ENCODE measurements around the gene SLC2A4RG. TPM values are rescaled to one million over a fixed set of nuclear protein-coding genes. Genes with fewer than 3 reads are reported as not detected.

The SLC2A4RG gene
- total RNA-seq, 1 experiment from 2014 or later, result 121 TPM

GRCh38 chr20:63707558-63708300 is 31.8 kb upstream of the SLC2A4RG start, which contains the start of the genes ARFRP1 and ZGPAT:
Gene ARFRP1 (minus strand): TSS chr20:63707976. CDS start chr20:63707091, 885 bp downstream.
Gene ZGPAT (plus strand): TSS chr20:63708039. CDS start chr20:63708581, 542 bp downstream.
- Histone ChIP-seq H3K9me2 (ENCODE audit: insufficient read depth) (no peaks in the 10 kb centered on the region), H4K20me1 (ENCODE audit: insufficient read depth) (no peaks in the 10 kb centered on the region), H3K27me3 (ENCODE audit: insufficient read depth, low read length) (no peaks in the 10 kb centered on the region), H3K36me3 (ENCODE audit: control insufficient read depth in 1 of 2, insufficient read depth in 2 of 2, low read length in 2 of 2) (peaks cover 14 to 46% of the 10 kb centered on the region in 2 experiments), H3K4me3 (replicated peaks in 1 of 2; ENCODE audit: low read depth in 1 of 2, low read length in 2 of 2) (peak within 1 kb of the TSS; percentile 85 to 96), H2AFZ (ENCODE audit: low read depth, low read length, poor library complexity, severe bottlenecking) (no peak within 1 kb of the TSS), H3K79me2 (ENCODE audit: insufficient read depth, low read length) (peaks cover 75% of the 10 kb centered on the region), H3K27ac (ENCODE audit: low read depth, low read length) (peak within 1 kb of the TSS; percentile 95), H3K4me2 (ENCODE audit: low read length) (peak within 1 kb of the TSS; percentile 95), H3K9ac (ENCODE audit: low read length) (peak within 1 kb of the TSS; percentile 96), H3K4me1 (ENCODE audit: control insufficient read depth in 1 of 2, insufficient read depth in 2 of 2, low read length in 2 of 2) (peaks cover 13 to 23% of the 10 kb centered on the region in 2 experiments), H3K9me3 (ENCODE audit: control insufficient read depth in 1 of 2, insufficient read depth in 1 of 2, low read depth in 1 of 2, low read length in 2 of 2) (0 out of 4 replicates have a peak, but pooled peaks cover 0 to 6% of the 10 kb centered on the region in 2 experiments)
- DNase-seq (ENCODE audit: low read depth, low spot score) (peak; percentile 47), ATAC-seq (peak; percentile 85)
- ChIA-PET CTCF (interaction anchor here (0.8 to 1.7 kb wide), 8 partner anchors 9 to 273 kb away, joined by 3 to 9 read pairs (median 4); partner anchors contain the start of genes PRPF6 and TPD52L2), POLR2A (interaction anchor here (0.6 to 2.2 kb wide), 6 partner anchors 9 to 158 kb away, joined by 3 to 15 read pairs (median 4); partner anchors contain the start of gene TPD52L2), RAD21 (ENCODE audit: low non-redundant PET in 1 of 2, low total read pairs in 2 of 2, uncharacterized antibody in 2 of 2, unreplicated experiment in 2 of 2) (interaction anchor here in 1 of 2 experiments (1.0 kb wide), 1 partner anchor 157 kb away, joined by 4 read pairs; the partner anchor contains the start of gene TPD52L2)
- intact Hi-C loops (cut with micrococcal nuclease), result loop anchor here (1.0 to 10.0 kb wide), 2 partner anchors 267 to 347 kb away; no protein-coding TSS in a partner anchor
- no TSS peak for BruUV-seq (replicated peaks)
- TF ChIP-seq POLR2AphosphoS5 (IDR thresholded peaks at IDR 0.05; ENCODE audit: low read depth, low read length), result peak; percentile 64
- TF ChIP-seq SRF (IDR thresholded peaks at IDR 0.05; ENCODE audit: low read depth), result no peak
- TF ChIP-seq REST (IDR thresholded peaks at IDR 0.05; ENCODE audit: low read depth), result no peak
- peak; percentile 64 for TF ChIP-seq YY1 (IDR thresholded peaks at IDR 0.05; ENCODE audit: extremely low read depth, insufficient replicate concordance, low read depth, low read length)
- no peak for TF ChIP-seq CTCF (IDR thresholded peaks at IDR 0.05 in 2 of 3, conservative IDR thresholded peaks at IDR 0.05 in 1 of 3; ENCODE audit: borderline replicate concordance in 1 of 3, insufficient read depth in 1 of 3, low read depth in 2 of 3, low read length in 2 of 3)
- TF ChIP-seq ZFX (IDR thresholded peaks at IDR 0.05), result peak; percentile 100
- TF ChIP-seq TCF7L2 (IDR thresholded peaks at IDR 0.05; ENCODE audit: borderline replicate concordance, extremely low read depth, insufficient read depth, insufficient read length), result peak; percentile 57
- TF ChIP-seq POLR2A (IDR thresholded peaks at IDR 0.05; ENCODE audit: borderline replicate concordance, extremely low read depth, insufficient read depth, insufficient read length), result peak; percentile 53

Measured in HCT116 (cell line).